ENCODE results near the gene NOXA1.
A peak's percentile ranks its signal among the peaks of the same experiment; 100 is the strongest.

The NOXA1 gene

GRCh38 chr9:137456061-137456863 is 33.1 kb downstream of the NOXA1 start:
- no peak for TF ChIP-seq CTCF (IDR thresholded peaks at IDR 0.05; ENCODE audit: poor library complexity, severe bottlenecking)
- no peaks in the 10 kb centered on the region for H3K4me1 ChIP-seq (ENCODE audit: insufficient read depth, poor library complexity, severe bottlenecking)
- H3K9me3 ChIP-seq (ENCODE audit: severe bottlenecking) = no peaks in the 10 kb centered on the region
- H3K27ac ChIP-seq (ENCODE audit: poor library complexity, severe bottlenecking) = no peak overlapping the region
- no peak for DNase-seq (ENCODE audit: low spot score)
- H3K4me3 ChIP-seq (ENCODE audit: severe bottlenecking) = no peak overlapping the region
- ATAC-seq (ENCODE audit: low read depth) = no peak
- H3K36me3 ChIP-seq (ENCODE audit: low read depth) = peaks cover 32% of the 10 kb centered on the region
- H3K27me3 ChIP-seq (ENCODE audit: insufficient read depth, poor library complexity, severe bottlenecking) = no peaks in the 10 kb centered on the region

GRCh38 chr9:137456864-137457405 is 33.7 kb downstream of the NOXA1 start:
- DNase-seq (ENCODE audit: low spot score) (no peak), ATAC-seq (ENCODE audit: low read depth) (no peak)
- Histone ChIP-seq H3K9me3 (ENCODE audit: severe bottlenecking) (no peaks in the 10 kb centered on the region), H3K36me3 (ENCODE audit: low read depth) (peaks cover 32% of the 10 kb centered on the region), H3K27me3 (ENCODE audit: insufficient read depth, poor library complexity, severe bottlenecking) (no peaks in the 10 kb centered on the region), H3K4me3 (ENCODE audit: severe bottlenecking) (no peak overlapping the region), H3K4me1 (ENCODE audit: insufficient read depth, poor library complexity, severe bottlenecking) (no peaks in the 10 kb centered on the region), H3K27ac (ENCODE audit: poor library complexity, severe bottlenecking) (no peak overlapping the region)
- no peak for TF ChIP-seq CTCF (IDR thresholded peaks at IDR 0.05; ENCODE audit: poor library complexity, severe bottlenecking)

GRCh38 chr9:137457406-137458193 is 34.4 kb downstream of the NOXA1 start:
- Histone ChIP-seq H3K9me3 (ENCODE audit: severe bottlenecking) (no peaks in the 10 kb centered on the region), H3K27me3 (ENCODE audit: insufficient read depth, poor library complexity, severe bottlenecking) (no peaks in the 10 kb centered on the region), H3K4me1 (ENCODE audit: insufficient read depth, poor library complexity, severe bottlenecking) (no peaks in the 10 kb centered on the region), H3K36me3 (ENCODE audit: low read depth) (peaks cover 28% of the 10 kb centered on the region), H3K27ac (ENCODE audit: poor library complexity, severe bottlenecking) (no peak overlapping the region), H3K4me3 (ENCODE audit: severe bottlenecking) (peak overlapping the region; percentile 69)
- peak; percentile 52 for DNase-seq (ENCODE audit: low spot score)
- no peak for TF ChIP-seq CTCF (IDR thresholded peaks at IDR 0.05; ENCODE audit: poor library complexity, severe bottlenecking)
- no peak for ATAC-seq (ENCODE audit: low read depth)

- H3K27me3 ChIP-seq (ENCODE audit: insufficient read depth, poor library complexity, severe bottlenecking) = no peaks in the 10 kb centered on the region
- H3K4me3 ChIP-seq (ENCODE audit: severe bottlenecking) = peak overlapping the region; percentile 69
- ATAC-seq (ENCODE audit: low read depth) (peak; percentile 11), DNase-seq (ENCODE audit: low spot score) (peak; percentile 67)
- H3K4me1 ChIP-seq (ENCODE audit: insufficient read depth, poor library complexity, severe bottlenecking) = no peaks in the 10 kb centered on the region
- no peak for TF ChIP-seq CTCF (IDR thresholded peaks at IDR 0.05; ENCODE audit: poor library complexity, severe bottlenecking)
- H3K9me3 ChIP-seq (ENCODE audit: severe bottlenecking) = no peaks in the 10 kb centered on the region
- peaks cover 20% of the 10 kb centered on the region for H3K36me3 ChIP-seq (ENCODE audit: low read depth)
- peak overlapping the region; percentile 11 for H3K27ac ChIP-seq (ENCODE audit: poor library complexity, severe bottlenecking)
Observed at GRCh38 chr9:137458194-137459151, 35.3 kb downstream of the NOXA1 start.
